ENCODE data around the gene RDH13. TPM values are rescaled to one million over a fixed set of nuclear protein-coding genes. Genes with fewer than 3 reads are reported as not detected.

The RDH13 gene
- polyA plus RNA-seq, 12 donors: 7.6 to 22.8 (median 13.4) TPM; not detected in 1

GRCh38 chr19:55094456-55095259 lies 31.7 kb upstream of the RDH13 start:
- no peak for DNase-seq

GRCh38 chr19:55092423-55093318 lies 29.7 kb upstream of the RDH13 start:
- no peak for DNase-seq

- DNase-seq: no peak
Measured at GRCh38 chr19:55091955-55092354, 29.0 kb upstream of the RDH13 start.

GRCh38 chr19:55091126-55091910 lies 28.4 kb upstream of the RDH13 start:
- no peak for DNase-seq

GRCh38 chr19:55090564-55090963 lies 27.6 kb upstream of the RDH13 start:
- DNase-seq: no peak

GRCh38 chr19:55089342-55089944 lies 26.5 kb upstream of the RDH13 start:
- DNase-seq: no peak

- peak; percentile 61 for DNase-seq
Measured at GRCh38 chr19:55088543-55089341, 25.8 kb upstream of the RDH13 start.

GRCh38 chr19:55088021-55088451 lies 25.1 kb upstream of the RDH13 start:
- DNase-seq: no peak

- no peak for DNase-seq
Measured at GRCh38 chr19:55087542-55087901, 24.6 kb upstream of the RDH13 start.

- peak; percentile 76 for DNase-seq
Measured at GRCh38 chr19:55086730-55087541, 24.0 kb upstream of the RDH13 start.

- DNase-seq: no peak
Measured at GRCh38 chr19:55085923-55086715, 23.2 kb upstream of the RDH13 start.

GRCh38 chr19:55084416-55084815 lies 21.5 kb upstream of the RDH13 start:
- DNase-seq: no peak

- DNase-seq: no peak
Measured at GRCh38 chr19:55083004-55083850, 20.3 kb upstream of the RDH13 start.

GRCh38 chr19:55082020-55082851 lies 19.3 kb upstream of the RDH13 start:
- no peak for DNase-seq

- DNase-seq: no peak
Measured at GRCh38 chr19:55081770-55082019, 18.7 kb upstream of the RDH13 start.

GRCh38 chr19:55080968-55081769 lies 18.2 kb upstream of the RDH13 start:
- peak; percentile 51 for DNase-seq

Data from muscle of arm (tissue), 12 donors.